NCI-H1417 treated with DMSO at 0.1 percent for 48 hours (cell line): ENCODE measurements around the gene FNDC3B.
"Not testable (repeated sequence)": the region's sequence is repeated elsewhere in the genome, so short reads cannot be mapped to it uniquely, and the experiment has no call there.

ENCODE experiments used
- DNase-seq: peaks from one replicate; lab custom pipeline; 2025; lab: John Stamatoyannopoulos, UW

FNDC3B gene

GRCh38 chr3:172039436-172040077 is at the start of gene FNDC3B:
FNDC3B (plus strand) TSS chr3:172039578; CDS start chr3:172112480, 72,902 bp downstream.
- DNase-seq, result peak; percentile 83

- not testable (repeated sequence) for DNase-seq
Observed at GRCh38 chr3:171990239-171990638, 49.1 kb upstream of the FNDC3B start.

GRCh38 chr3:171991166-171991565 is 48.2 kb upstream of the FNDC3B start:
- DNase-seq, result no peak

DNA sequence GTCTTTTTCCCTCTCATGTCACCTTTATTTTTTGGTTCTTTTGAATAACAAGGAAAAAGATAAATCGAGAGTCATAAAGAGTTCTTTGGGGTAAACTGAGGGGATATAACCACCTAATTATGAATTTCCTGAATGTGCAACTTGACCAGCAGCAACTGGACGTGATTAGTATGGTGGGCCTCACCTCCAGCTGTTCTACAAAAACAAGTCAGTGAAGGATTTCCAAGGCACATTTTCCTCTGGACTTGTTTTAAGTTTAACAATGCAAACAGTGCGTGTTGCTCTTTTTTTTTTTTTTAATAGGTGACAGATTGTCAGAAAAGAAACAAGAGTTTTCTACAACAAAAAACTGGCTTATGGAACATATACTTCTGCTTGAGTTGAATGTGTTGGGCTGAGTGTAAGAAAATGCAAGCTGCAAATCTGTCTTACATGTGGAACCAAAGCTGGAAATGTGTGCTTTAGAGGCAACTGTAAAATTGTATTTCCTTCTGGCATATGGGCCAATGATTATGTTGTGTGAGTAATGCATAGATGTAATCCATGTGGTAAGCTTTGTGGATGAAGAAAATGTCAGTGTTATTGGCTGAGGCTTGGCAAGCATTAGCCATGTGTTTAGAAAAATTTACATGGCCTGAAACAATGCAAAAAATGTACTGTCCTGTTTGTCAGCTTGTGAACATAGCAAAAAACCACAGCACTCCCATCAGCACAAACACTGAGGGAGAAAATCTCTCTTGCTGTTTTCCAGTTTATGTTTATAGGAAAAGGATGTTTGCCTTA is 44.5 kb upstream of the FNDC3B start:
- no peak for DNase-seq

GRCh38 chr3:171995486-171995885 is 43.9 kb upstream of the FNDC3B start:
- no peak for DNase-seq

GRCh38 chr3:171996178-171996817 is 43.1 kb upstream of the FNDC3B start:
- DNase-seq, result no peak

GRCh38 chr3:171998731-171999130 is 40.6 kb upstream of the FNDC3B start:
- DNase-seq, result not testable (repeated sequence)

DNA sequence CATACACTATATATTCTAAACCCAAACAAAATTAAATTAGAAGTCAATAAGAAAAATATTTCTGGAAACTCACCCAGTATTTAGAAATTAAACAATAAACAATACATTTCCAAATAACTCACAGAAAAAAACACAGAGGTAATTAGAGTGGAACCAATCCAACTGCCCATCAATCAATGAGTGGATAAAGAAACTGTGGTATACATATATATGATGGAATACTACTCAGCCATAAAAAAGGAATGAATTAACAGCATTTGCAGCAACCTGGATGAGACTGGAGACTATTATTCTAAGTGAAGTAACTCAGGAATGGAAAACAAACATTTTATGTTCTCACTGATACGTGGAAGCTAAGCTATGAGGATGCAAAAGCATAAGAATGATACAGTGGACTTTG is 37.8 kb upstream of the FNDC3B start:
- DNase-seq, result not testable (repeated sequence)

- no peak for DNase-seq
Observed at GRCh38 chr3:172002512-172003078, 36.8 kb upstream of the FNDC3B start.

GRCh38 chr3:172003146-172003545 is 36.2 kb upstream of the FNDC3B start:
- DNase-seq, result no peak

DNA sequence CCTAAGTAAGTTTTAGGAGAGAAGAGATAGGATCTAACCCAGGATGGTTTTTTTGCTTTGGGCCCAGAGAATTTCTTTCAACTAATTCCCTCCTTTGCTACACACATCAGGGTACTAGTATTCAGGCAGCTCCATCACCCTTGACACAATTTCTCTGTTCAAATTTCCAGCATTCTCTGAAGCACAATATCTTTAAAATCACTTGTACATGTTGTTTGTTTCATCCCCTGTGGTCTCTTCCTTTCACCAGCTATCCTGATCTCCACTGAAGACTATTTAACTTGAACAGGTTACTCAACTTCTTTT is 32.4 kb upstream of the FNDC3B start:
- DNase-seq, result no peak

DNA sequence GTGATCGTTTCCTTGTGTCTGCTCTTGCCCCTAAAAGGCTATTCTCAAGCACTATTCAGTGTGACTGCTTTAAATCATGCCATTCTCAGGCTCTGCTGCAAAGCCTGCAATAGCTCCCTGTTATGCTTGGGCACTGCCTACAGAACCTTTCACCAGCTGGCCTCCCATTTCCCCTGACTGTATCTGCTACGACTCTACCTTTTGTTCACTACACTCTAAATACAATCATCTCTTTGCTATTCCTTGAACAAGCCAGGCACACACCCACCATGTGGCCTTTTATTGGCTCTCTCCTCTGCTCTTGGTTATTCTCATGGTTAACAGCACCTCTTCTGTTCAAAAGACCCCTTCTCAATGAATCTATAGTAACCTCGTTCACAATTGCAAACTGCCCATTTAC is 29.6 kb upstream of the FNDC3B start:
- DNase-seq, result no peak

DNA sequence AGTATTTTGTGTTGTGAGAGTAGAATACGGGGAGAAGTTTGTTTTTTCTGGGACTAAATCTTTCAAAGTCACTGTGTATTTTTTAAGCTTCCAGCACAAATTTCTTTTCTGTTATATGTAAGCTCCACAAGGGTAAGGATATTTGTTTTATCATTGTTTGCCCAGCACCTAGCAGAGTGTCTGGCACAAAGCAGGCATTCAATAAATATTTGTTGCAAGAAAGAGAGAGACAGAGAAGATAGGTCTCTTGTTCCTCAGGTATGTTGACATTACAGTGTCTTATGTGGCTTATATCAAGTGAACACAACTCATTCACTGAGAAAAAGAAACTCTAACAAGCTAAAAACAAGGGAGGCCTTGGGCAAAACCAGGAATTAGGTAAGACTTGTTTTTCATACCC is 26.6 kb upstream of the FNDC3B start:
- no peak for DNase-seq

GRCh38 chr3:172014145-172014544 is 25.2 kb upstream of the FNDC3B start:
- no peak for DNase-seq

DNA sequence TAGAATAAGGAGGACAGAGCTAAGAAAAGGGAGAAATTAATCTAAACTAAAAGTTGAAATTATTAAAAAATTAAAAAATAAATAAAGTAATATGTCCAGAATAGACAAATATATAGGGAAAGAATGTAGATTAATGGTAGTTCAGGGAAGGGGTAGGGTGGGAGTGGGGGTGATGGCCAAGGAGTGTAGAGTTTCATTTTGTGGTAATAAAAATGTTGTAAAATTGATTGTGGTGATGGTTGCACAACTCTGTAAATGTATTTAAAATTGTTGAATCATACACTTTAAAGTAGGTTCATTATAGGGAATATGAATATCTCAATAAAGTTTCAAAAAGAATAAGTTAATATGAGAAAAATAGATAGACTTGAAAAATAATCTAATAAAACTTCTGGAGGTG is 21.0 kb upstream of the FNDC3B start:
- DNase-seq, result no peak

GRCh38 chr3:172020763-172021162 is 18.6 kb upstream of the FNDC3B start:
- DNase-seq, result no peak

- DNase-seq, result no peak
Observed at GRCh38 chr3:172021164-172021563, 18.2 kb upstream of the FNDC3B start.

- DNase-seq, result no peak
Observed at GRCh38 chr3:172021859-172022258, 17.5 kb upstream of the FNDC3B start.

DNA sequence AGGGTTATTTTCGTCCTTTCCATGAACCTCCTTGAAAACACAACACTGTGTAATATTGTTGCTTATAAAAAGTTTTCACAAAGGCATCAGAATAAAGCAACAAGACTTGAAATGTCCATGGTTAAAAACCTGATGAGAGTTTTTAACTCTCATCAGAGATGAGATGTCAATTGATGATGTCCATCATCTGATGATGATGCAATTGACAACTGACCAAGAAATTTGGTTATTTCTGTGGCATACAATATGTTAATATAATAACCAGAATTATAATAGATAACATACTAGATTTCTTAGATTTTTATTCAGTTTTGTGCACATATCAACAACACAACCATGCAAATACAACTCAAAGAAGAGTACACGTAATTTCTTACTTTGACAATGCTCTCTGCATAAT is 15.5 kb upstream of the FNDC3B start:
- no peak for DNase-seq

DNA sequence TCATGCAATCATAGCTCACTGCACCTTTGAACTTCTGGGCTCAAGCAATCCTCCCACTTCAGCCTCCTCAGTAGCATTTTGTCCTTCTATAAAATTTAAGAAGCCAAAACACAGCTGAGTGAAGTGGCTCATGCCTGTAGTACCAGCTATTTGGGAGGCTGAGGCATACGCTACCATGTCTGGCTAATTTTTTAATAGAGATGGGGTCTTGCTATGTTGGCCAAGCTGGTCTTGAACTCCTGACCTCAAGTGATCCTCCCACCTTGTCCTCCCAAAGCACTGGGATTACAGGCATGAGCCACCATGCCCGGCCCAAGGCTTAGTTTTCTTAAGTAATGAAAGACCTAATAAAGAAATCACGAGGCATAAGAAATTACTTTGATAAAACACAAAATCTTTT is 14.7 kb upstream of the FNDC3B start:
- no peak for DNase-seq

DNA sequence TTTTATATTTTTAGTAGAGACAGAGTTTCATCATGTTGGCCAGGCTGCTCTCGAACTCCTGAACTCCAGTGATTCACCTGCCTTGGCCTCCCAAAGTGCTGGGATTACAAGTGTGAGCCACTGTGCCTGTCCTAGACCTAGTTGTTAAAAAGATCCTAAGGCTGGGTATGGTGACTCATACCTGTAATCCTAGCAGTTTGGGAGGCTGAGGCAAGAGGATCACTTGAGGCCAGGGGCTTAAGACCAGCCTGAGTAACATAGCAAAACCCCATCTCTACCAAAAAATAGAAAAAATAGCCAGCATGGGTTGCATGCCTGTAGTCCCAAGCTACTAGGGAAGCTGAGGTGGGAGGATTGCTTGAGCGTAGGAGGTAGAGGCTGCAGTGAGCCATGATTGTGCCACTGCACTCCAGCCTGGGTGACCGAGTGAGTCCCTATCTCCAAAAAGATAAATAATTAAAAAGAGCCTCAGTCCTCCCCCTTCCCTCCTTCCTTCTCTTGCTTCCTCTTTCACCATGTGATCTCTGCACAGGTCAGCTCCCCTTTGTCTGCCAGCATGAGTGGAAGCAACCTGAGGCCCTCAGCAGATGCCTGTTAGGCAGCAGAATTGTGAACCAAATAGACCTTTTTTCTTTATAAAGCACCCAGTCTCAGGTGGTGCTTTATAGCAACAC is 9.8 kb upstream of the FNDC3B start:
- DNase-seq, result no peak

- no peak for DNase-seq
Observed at GRCh38 chr3:172030181-172030580, 9.2 kb upstream of the FNDC3B start.
